ENCODE results near the gene CCDC38.
A peak's percentile ranks its signal among the peaks of the same experiment; 100 is the strongest.

Gene CCDC38

DNA sequence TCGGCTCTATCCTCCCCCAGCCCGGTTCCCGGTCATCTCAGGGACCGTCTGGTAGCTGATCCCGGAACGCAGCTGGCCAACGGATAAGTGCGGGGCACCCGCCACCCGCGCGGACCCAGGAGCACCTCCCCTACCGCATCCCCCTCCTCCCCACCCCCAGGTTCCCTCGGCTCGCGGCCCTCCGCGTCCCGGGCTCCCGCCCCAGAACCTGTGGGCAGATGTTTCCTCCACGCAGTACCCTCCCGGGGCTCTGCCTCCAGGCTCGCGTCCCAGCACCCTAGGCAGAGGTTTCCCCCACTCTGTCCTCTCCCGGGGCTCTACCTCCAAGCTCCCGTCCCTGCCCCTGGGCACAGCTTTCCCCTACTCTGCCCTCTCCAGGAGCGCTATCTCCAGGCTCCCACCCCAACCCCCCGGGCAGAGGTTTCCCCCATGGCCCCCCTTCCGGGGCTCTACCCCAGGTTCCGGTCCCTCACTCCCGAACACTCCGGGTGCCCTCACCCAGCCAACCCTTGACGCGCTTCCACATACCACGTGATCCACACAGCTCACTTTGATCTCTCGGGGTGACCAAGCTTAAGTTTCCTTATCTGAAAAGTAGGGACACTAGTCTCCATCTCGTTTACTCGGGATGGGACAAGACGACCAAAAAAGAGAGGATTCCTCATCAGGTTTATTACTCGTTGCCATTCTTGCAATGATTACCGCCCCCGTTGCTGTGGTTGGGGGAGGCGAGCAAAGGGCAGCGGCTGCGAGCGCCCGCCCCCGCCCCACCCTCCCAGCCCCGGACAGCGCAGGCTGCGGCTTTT lies at the start of gene CCDC38:
CCDC38 (minus strand) TSS at position 91 of the 806 bp plus-strand sequence. CDS start 6,105 bp downstream, outside the sequence.
- Histone ChIP-seq H3K27me3 (ENCODE audit: control insufficient read depth in 1 of 2, insufficient read depth in 2 of 2, low read length in 2 of 2) (no peaks in the 10 kb centered on the region), H3K4me1 (ENCODE audit: control insufficient read depth, insufficient read depth, low read length) (peaks cover 6% of the 10 kb centered on the region), H3K9me3 (ENCODE audit: control insufficient read depth in 2 of 2, low read length in 2 of 2) (no peaks in the 10 kb centered on the region), H3K36me3 (ENCODE audit: control insufficient read depth in 2 of 2, insufficient read depth in 2 of 2, low read length in 2 of 2) (no peaks in the 10 kb centered on the region), H3K27ac (ENCODE audit: low read length) (peak within 1 kb of the TSS; percentile 42), H3K9ac (ENCODE audit: low read length in 2 of 2) (peak within 1 kb of the TSS; percentile 78 to 79), H3K4me3 (ENCODE audit: low read length in 2 of 2) (peak within 1 kb of the TSS; percentile 85 to 95)

DNA sequence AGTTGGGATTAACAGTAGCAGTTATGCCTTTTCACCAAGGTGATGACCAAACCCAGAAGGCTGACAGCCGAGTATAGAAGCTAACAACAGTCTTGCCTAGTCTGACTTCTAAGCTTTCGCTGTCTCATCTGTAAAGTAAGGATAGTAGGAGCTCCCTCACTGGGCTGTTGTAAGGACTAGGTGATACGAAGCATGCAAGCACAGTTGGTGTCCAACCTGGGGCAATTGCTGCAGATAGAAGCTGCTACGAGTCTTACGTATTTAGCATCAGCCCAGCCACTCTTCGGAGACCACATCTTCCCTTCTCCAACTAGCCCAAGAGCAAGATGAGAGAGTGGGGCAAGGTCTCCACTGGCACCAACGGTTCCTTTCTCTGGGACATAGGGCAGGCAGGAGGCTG lies 47.7 kb upstream of the CCDC38 start:
- Histone ChIP-seq H3K36me3 (ENCODE audit: control insufficient read depth in 2 of 2, insufficient read depth in 2 of 2, low read length in 2 of 2) (no peaks in the 10 kb centered on the region), H3K27ac (ENCODE audit: low read length) (no peak overlapping the region)

DNA sequence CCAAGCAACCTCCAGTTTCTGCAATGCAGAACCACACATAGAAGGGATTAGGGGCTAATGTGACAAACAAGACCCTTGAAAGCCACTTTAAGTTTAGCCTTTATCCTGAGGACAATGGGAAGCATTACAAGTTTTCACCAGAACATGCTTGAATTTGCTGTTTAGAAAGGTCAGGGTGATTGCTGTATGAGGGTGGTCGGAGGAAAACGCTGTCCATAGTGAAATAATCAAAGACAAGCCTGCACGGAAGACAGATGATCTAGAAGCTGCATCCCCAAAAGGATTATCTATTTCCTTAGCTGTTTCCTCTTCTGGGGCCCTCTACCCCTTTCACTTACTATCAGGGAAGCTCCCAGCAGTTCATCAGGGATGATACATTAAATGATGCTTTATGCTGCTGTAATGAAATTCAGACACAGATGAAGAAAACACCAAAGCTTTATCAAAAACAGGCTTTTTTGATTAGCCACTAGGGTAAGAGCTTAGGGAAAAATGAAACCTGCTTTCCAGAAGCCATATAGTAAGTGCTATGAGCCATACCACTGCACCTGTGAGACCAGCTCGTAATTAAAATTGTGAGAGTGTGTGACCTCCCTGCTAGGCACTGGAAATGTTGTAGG lies 47.2 kb upstream of the CCDC38 start:
- H3K9ac ChIP-seq (ENCODE audit: low read length in 2 of 2): no peak overlapping the region
- no peaks in the 10 kb centered on the region for H3K27me3 ChIP-seq (ENCODE audit: control insufficient read depth in 1 of 2, insufficient read depth in 2 of 2, low read length in 2 of 2)
- H3K9me3 ChIP-seq (ENCODE audit: control insufficient read depth in 2 of 2, low read length in 2 of 2): no peaks in the 10 kb centered on the region
- H3K36me3 ChIP-seq (ENCODE audit: control insufficient read depth in 2 of 2, insufficient read depth in 2 of 2, low read length in 2 of 2): no peaks in the 10 kb centered on the region
- H3K4me3 ChIP-seq (ENCODE audit: low read length in 2 of 2): no peak overlapping the region
- H3K27ac ChIP-seq (ENCODE audit: low read length): no peak overlapping the region
- no peaks in the 10 kb centered on the region for H3K4me1 ChIP-seq (ENCODE audit: control insufficient read depth, insufficient read depth, low read length)

More for the DNA sequence above, 47.7 kb upstream of the CCDC38 start:
- no peaks in the 10 kb centered on the region for H3K9me3 ChIP-seq (ENCODE audit: control insufficient read depth in 2 of 2, low read length in 2 of 2)
- no peaks in the 10 kb centered on the region for H3K27me3 ChIP-seq (ENCODE audit: control insufficient read depth in 1 of 2, insufficient read depth in 2 of 2, low read length in 2 of 2)
- H3K4me1 ChIP-seq (ENCODE audit: control insufficient read depth, insufficient read depth, low read length): no peaks in the 10 kb centered on the region
- H3K9ac ChIP-seq (ENCODE audit: low read length in 2 of 2): no peak overlapping the region
- H3K4me3 ChIP-seq (ENCODE audit: low read length in 2 of 2): no peak overlapping the region

DNA sequence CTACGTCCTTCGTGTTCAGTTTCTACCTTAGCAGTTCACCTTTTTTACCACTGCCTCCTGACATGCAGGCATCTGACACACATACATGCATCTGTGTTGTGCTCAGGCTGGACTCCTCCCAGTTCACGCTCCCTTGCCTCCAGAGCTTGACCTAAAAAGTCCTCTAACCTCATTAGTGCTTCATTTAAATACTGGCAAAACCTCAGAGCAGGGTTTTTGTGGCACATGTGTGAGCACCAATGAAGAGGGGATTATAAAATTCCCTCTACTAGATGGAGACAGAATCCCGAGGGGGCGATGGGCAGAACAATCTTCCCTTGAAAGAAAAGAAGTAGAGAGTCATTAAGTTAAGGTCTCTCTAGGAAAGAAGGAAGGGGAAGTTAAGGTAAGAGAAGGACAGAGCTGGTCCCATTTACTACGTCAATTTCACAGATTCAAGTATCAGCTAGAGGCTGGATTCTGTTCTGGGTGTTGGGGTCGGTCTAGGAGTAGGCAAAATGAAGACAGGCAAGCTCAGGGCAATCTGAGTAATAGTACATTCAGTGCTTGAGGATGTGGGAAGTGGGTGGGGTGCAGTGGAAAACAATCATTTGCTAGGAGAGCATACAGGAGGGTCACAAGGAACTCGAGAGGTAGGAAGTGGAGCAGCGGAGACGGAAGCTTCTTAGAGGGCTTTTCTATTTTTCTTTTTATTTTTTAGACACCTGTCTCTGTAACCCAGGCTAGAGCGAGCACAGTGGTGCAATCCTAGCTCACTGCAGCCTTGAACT lies 46.3 kb upstream of the CCDC38 start:
- Histone ChIP-seq H3K27me3 (ENCODE audit: control insufficient read depth in 1 of 2, insufficient read depth in 2 of 2, low read length in 2 of 2) (no peaks in the 10 kb centered on the region), H3K27ac (ENCODE audit: low read length) (no peak overlapping the region), H3K36me3 (ENCODE audit: control insufficient read depth in 2 of 2, insufficient read depth in 2 of 2, low read length in 2 of 2) (no peaks in the 10 kb centered on the region), H3K9ac (ENCODE audit: low read length in 2 of 2) (no peak overlapping the region), H3K4me3 (ENCODE audit: low read length in 2 of 2) (no peak overlapping the region), H3K9me3 (ENCODE audit: control insufficient read depth in 2 of 2, low read length in 2 of 2) (no peaks in the 10 kb centered on the region), H3K4me1 (ENCODE audit: control insufficient read depth, insufficient read depth, low read length) (no peaks in the 10 kb centered on the region)

DNA sequence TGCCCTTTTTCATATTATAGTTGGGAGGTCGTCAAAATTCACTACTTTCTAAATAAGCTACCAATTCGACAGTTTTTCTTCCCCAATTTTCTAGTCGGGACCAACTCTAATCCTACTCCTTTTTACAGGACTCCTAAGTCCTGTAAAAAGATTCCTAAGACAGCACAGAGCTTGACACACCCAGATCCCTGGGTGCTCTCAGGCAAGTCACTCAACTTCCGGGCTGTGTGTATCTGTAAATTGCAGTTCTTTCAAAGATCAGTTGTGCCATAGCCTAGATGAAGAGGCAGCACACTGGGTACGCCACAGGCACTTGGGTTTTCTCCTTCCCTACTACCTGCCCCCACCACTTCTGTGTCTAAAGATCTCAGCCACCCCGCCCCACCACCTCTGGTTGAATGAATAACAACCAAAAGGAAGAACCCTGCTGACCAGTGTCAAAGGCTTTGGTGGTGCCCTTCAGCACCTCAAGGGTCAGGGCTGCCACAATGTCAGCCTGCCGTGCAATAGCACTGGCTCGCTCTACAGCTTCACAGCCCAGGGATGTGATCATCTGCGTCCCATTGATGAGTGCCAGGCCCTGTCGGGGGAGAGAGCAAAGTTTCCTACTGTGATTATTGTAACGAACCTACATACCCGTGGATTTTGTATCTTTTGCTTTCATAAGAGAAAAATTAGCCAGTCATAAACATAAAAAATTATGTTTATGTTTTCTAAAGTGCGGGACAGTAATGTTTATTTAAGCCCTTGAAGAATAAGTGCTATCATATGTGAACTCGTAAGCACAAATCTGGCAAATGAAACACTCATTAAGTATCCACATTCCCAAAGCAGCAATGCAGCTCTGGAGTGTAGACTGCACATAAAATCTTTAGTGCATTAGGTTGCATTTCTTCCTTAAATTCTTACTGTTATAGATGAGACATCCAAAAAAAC lies 44.5 kb upstream of the CCDC38 start:
- H3K4me1 ChIP-seq (ENCODE audit: control insufficient read depth, insufficient read depth, low read length): no peaks in the 10 kb centered on the region
- H3K27me3 ChIP-seq (ENCODE audit: control insufficient read depth in 1 of 2, insufficient read depth in 2 of 2, low read length in 2 of 2): no peaks in the 10 kb centered on the region
- no peaks in the 10 kb centered on the region for H3K9me3 ChIP-seq (ENCODE audit: control insufficient read depth in 2 of 2, low read length in 2 of 2)
- H3K9ac ChIP-seq (ENCODE audit: low read length in 2 of 2): no peak overlapping the region
- no peaks in the 10 kb centered on the region for H3K36me3 ChIP-seq (ENCODE audit: control insufficient read depth in 2 of 2, insufficient read depth in 2 of 2, low read length in 2 of 2)
- H3K4me3 ChIP-seq (ENCODE audit: low read length in 2 of 2): no peak overlapping the region
- no peak overlapping the region for H3K27ac ChIP-seq (ENCODE audit: low read length)

DNA sequence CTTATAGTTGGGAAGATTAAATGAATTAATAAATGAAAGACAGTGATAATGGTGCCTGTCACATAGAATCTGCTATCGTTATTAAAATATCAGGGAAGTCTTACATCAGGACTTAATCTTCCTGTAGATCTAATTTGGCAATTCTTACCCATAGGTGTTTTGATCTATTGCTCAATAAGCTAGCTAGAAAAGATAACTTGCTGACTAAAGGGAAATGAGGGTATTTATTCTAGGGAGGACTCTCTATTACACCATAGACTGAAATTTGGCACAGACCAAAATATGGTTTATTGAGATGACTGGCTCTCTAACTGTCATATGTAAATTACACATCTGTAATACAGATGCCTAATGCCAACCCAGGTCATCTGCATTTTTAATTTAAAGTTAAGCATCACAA lies 42.3 kb upstream of the CCDC38 start:
- no peaks in the 10 kb centered on the region for H3K36me3 ChIP-seq (ENCODE audit: control insufficient read depth in 2 of 2, insufficient read depth in 2 of 2, low read length in 2 of 2)

DNA sequence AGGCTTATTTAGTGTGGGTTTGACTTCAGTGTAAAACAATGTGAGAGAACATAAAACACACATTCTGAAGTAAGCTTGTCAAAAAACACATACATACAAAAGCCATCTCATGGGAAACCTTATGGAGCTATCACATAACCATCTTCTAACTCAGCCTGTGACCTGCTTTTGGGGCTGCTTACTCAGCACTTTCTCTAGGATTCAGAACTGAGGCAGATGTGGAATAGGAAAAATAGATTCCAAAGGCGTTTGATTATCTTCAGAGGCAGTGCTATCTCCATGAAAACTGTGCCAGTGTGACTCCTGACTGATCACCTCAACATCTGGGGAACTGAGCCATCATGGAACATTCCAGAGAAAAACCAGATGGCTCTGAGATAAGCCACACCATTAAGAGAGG lies 40.2 kb upstream of the CCDC38 start:
- no peaks in the 10 kb centered on the region for H3K9me3 ChIP-seq (ENCODE audit: control insufficient read depth in 2 of 2, low read length in 2 of 2)
- H3K27ac ChIP-seq (ENCODE audit: low read length): no peak overlapping the region
- no peaks in the 10 kb centered on the region for H3K4me1 ChIP-seq (ENCODE audit: control insufficient read depth, insufficient read depth, low read length)
- H3K36me3 ChIP-seq (ENCODE audit: control insufficient read depth in 2 of 2, insufficient read depth in 2 of 2, low read length in 2 of 2): no peaks in the 10 kb centered on the region
- no peak overlapping the region for H3K9ac ChIP-seq (ENCODE audit: low read length in 2 of 2)
- H3K4me3 ChIP-seq (ENCODE audit: low read length in 2 of 2): no peak overlapping the region
- no peaks in the 10 kb centered on the region for H3K27me3 ChIP-seq (ENCODE audit: control insufficient read depth in 1 of 2, insufficient read depth in 2 of 2, low read length in 2 of 2)

More for the DNA sequence above, 42.3 kb upstream of the CCDC38 start:
- Histone ChIP-seq H3K27me3 (ENCODE audit: control insufficient read depth in 1 of 2, insufficient read depth in 2 of 2, low read length in 2 of 2) (no peaks in the 10 kb centered on the region), H3K4me3 (ENCODE audit: low read length in 2 of 2) (no peak overlapping the region), H3K4me1 (ENCODE audit: control insufficient read depth, insufficient read depth, low read length) (no peaks in the 10 kb centered on the region), H3K9me3 (ENCODE audit: control insufficient read depth in 2 of 2, low read length in 2 of 2) (no peaks in the 10 kb centered on the region), H3K9ac (ENCODE audit: low read length in 2 of 2) (no peak overlapping the region), H3K27ac (ENCODE audit: low read length) (no peak overlapping the region)

DNA sequence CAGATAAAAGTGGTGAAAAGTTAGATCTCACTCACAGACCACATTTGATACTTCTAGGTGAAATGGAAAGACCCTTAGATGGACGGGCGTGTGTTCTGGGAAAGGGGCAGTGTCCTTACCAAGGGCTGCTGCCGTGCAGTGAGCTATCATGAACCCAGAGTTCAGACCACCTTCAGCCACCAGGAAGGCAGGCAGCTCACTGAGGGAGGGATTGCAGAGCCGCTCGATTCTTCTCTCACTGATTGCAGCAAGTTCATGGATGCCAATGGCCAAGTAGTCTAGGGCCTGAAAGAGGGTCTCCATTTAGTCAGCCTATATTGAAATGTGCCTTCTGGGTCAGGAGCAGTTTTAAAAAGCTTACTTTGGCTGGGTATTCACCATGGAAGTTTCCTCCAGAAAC lies 38.0 kb upstream of the CCDC38 start:
- no peak overlapping the region for H3K27ac ChIP-seq (ENCODE audit: low read length)
- H3K4me3 ChIP-seq (ENCODE audit: low read length in 2 of 2): no peak overlapping the region
- H3K9me3 ChIP-seq (ENCODE audit: control insufficient read depth in 2 of 2, low read length in 2 of 2): no peaks in the 10 kb centered on the region
- H3K27me3 ChIP-seq (ENCODE audit: control insufficient read depth in 1 of 2, insufficient read depth in 2 of 2, low read length in 2 of 2): no peaks in the 10 kb centered on the region
- H3K9ac ChIP-seq (ENCODE audit: low read length in 2 of 2): no peak overlapping the region
- no peaks in the 10 kb centered on the region for H3K4me1 ChIP-seq (ENCODE audit: control insufficient read depth, insufficient read depth, low read length)
- no peaks in the 10 kb centered on the region for H3K36me3 ChIP-seq (ENCODE audit: control insufficient read depth in 2 of 2, insufficient read depth in 2 of 2, low read length in 2 of 2)

DNA sequence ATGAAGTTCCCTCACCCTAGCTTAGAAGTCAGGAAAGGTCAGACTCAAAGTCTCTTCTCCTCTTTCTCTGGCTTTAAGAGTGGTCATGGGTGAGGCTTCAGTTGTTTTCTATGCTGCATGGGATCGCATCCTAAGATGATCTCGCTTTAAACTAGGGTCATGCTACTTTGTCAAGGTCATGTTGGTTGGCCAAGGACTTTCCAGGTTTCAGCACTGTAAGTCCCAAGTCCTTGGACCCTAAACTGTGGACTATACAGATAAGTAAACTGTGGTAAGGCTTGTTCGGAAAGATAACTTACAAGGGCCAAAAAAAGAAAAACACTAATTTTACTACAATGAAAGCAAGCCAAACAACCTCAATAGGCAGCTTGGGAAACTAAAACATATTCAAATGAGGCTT lies 36.4 kb upstream of the CCDC38 start:
- Histone ChIP-seq H3K27ac (ENCODE audit: low read length) (no peak overlapping the region), H3K27me3 (ENCODE audit: control insufficient read depth in 1 of 2, insufficient read depth in 2 of 2, low read length in 2 of 2) (no peaks in the 10 kb centered on the region), H3K9ac (ENCODE audit: low read length in 2 of 2) (no peak overlapping the region), H3K4me1 (ENCODE audit: control insufficient read depth, insufficient read depth, low read length) (no peaks in the 10 kb centered on the region), H3K36me3 (ENCODE audit: control insufficient read depth in 2 of 2, insufficient read depth in 2 of 2, low read length in 2 of 2) (no peaks in the 10 kb centered on the region), H3K9me3 (ENCODE audit: control insufficient read depth in 2 of 2, low read length in 2 of 2) (no peaks in the 10 kb centered on the region), H3K4me3 (ENCODE audit: low read length in 2 of 2) (no peak overlapping the region)

DNA sequence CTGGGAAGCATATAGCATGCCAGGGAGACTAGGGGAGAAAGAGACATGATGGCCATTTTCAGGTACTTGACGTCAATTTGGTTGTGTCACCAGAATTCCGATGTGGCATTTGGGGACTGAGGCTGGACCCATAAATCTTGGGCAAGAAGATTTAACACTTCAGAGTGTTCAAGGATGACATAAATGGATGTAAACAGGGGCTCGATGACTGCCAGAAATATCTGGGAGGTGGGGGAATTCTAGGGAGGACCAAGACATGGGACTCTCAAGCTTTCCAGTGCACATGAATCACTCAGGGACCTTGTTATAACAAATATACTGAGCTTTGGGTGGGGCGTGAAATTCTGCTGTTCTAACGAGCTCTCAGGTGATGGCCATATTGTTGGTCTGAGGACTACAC lies 35.9 kb upstream of the CCDC38 start:
- Histone ChIP-seq H3K4me1 (ENCODE audit: control insufficient read depth, insufficient read depth, low read length) (no peaks in the 10 kb centered on the region), H3K27me3 (ENCODE audit: control insufficient read depth in 1 of 2, insufficient read depth in 2 of 2, low read length in 2 of 2) (no peaks in the 10 kb centered on the region), H3K9me3 (ENCODE audit: control insufficient read depth in 2 of 2, low read length in 2 of 2) (no peaks in the 10 kb centered on the region), H3K36me3 (ENCODE audit: control insufficient read depth in 2 of 2, insufficient read depth in 2 of 2, low read length in 2 of 2) (no peaks in the 10 kb centered on the region), H3K4me3 (ENCODE audit: low read length in 2 of 2) (no peak overlapping the region), H3K27ac (ENCODE audit: low read length) (no peak overlapping the region), H3K9ac (ENCODE audit: low read length in 2 of 2) (no peak overlapping the region)
